ENCODE results near the gene SLC25A38.

GRCh38 chr3:39408493-39409372 is 25.6 kb downstream of the SLC25A38 start:
- no peak for TF ChIP-seq POLR2A (IDR thresholded peaks at IDR 0.05)
- TF ChIP-seq CTCF (IDR thresholded peaks at IDR 0.05), result no peak
